GM20431 (cell line): ENCODE measurements around the gene PRB4.
"Not testable (repeated sequence)": the region's sequence is repeated elsewhere in the genome, so short reads cannot be mapped to it uniquely, and the experiment has no call there.

ENCODE experiments used
- in situ Hi-C: fragments of 300-500 bp; cut with MseI, MboI; formaldehyde crosslinking; loops from one replicate; pipeline ENCODE4 v1.15.0; 2020; ENCODE audit warnings: low sequenced_read_pairs; ENCODE audit not compliant: unreplicated experiment

Gene PRB4

DNA sequence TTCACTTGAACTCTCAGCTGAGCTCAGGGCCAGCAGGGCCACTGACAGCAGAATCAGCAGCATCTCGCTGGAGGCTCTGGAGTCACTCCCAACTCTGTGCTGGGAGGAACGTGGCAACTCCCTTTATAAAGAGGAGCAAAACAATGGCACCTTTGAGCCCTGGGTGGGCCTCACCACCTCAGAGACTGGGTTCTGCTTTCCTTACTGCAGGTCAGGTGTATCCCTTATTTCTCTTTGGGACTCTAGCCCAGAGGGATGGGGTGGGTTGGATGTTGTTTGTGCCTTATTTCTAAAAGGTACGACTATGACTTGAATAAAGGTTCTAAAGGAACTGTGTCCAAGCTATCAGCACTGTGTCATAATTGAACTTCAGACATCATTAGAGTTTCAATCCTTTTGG lies at the start of gene PRB4:
Gene PRB4, minus strand, starts transcription at position 101 of the 400 bp plus-strand sequence. Its CDS starts 38 bp downstream, at position 63.
- in situ Hi-C loops, result no loop called here

GRCh38 chr12:11351736-11352135 lies 41.5 kb upstream of the PRB4 start:
- in situ Hi-C loops, result not testable (repeated sequence)

DNA sequence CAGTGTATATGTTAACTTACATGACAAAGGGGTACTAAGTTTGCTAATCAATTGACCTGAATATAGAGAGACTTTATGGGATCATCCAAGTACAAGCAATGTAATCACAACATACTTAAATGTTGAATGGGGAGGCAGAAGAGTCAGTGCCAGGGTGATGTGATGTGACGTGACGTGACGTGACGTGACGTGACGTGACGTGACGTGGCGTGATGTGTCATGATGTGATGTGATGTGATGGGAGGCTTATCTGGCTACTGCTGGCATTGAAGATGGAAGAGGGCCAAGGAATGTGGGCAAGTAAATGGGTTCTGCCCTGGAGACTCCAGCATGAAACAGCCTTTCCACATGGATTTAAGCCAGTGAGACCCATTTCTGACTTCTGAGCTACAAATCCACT lies 38.2 kb upstream of the PRB4 start:
- in situ Hi-C loops, result no loop called here

DNA sequence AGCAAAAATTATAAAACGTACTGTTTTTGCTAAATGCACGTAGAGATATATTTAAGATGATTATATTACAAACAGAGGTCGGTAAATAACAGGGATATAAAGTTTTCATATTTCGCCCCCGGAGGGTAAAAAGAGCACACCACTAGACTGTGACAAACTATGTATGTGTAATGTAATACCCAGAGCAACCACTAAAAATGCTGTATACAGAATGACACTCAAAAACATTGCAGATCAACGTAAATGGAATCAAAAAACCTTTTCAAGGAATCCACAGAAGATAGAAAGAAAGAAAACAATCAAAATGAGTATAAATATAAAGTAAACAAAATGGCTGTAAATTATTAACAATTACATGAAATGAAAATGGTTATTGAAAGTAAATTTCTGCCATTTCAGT lies 37.6 kb upstream of the PRB4 start:
- in situ Hi-C loops, result no loop called here

DNA sequence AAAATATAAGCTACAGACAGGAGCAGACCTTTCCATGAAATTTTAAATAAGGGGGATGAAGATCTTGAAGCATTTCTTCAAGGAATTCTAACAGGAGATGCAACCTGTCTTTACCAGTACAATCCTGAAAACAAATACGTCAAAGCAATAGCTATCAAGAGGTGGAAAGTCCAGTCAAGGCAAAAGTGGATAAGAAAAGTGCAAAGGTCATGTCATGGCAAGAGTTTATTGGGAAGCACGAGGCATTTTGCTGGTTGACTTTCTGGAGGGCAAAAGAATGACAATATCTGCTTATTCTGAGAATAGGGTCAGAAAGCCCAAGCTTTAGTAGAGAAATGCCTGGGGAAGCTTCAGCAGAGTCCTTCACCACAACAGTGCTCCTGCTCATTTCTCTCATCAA lies 34.3 kb upstream of the PRB4 start:
- in situ Hi-C loops, result no loop called here

DNA sequence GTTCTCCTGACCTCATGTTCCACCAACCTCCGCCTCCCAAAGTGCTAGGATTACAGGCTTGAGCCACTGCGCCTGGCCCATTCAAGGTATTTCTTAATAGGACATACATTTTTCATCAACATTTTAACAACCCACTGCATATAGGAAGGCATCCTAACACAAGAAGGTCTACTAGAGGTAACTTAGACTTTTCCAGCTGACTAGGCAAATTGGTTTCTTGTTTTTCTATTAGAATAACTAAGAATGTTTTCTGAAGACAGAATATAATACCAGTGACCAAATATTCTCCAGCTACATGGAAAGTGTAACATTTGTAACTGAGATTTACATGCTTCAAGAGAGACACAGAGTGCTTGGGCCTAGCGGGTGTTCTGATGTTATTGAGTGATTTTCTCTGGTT lies 14.2 kb upstream of the PRB4 start:
- in situ Hi-C loops, result no loop called here

DNA sequence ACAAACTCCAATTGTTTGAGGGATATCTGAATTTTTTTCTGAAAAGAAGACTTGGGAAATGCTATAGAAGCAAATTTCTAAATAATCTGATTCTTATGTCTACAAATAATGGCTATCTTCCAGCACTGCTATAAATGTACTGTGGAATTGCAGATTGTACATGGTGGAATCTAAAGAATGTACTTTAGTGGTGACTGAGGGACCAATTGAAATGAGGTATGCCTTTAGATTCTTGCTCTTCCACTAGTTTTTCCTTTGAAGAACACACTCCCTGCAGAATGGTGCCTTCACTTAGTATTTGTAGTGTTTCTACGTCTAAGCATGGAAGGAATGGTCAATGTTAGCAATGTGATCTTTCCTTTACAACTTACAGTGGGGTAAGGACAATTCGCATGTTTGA lies 11.7 kb upstream of the PRB4 start:
- in situ Hi-C loops, result no loop called here

DNA sequence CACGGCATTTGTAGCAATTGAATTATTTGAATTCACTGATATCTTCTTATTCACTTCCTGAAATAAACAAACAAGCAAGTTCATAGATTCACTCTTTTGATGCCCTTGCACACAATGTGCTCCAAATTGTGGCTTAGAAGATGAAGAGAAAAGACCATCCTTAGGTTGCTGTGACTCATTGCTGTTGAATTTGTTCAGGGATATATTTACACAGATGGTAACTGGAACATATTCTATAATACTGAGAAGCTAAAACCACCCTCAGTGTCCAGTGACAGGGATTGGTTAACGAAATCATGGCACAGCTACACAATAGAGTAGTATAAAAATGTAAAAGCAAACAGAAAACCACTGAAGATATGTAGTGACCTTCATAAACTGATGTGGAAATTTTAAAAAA lies 3.1 kb downstream of the PRB4 start:
- in situ Hi-C loops, result no loop called here

- in situ Hi-C loops, result no loop called here
Observed at GRCh38 chr12:11273449-11273848, 36.8 kb downstream of the PRB4 start.

GRCh38 chr12:11269607-11270006 lies 40.6 kb downstream of the PRB4 start, which contains the start of gene PRB3:
TSS of gene PRB3 (minus strand) at chr12:11269707. CDS start at chr12:11269669, 38 bp downstream.
- in situ Hi-C loops, result no loop called here

GRCh38 chr12:11264501-11264900 lies 45.7 kb downstream of the PRB4 start:
- in situ Hi-C loops, result no loop called here
